HG02973 (cell line): ENCODE results near the gene MZT2B.
"Not testable (repeated sequence)": the region's sequence is repeated elsewhere in the genome, so short reads cannot be mapped to it uniquely, and the experiment has no call there.

ENCODE experiments used
- ATAC-seq: cut with Tn5 transposase; IDR thresholded peaks from one replicate; pipeline ENCODE4 v1.9.1; 2021; ENCODE audit warnings: moderate library complexity; ENCODE audit not compliant: unreplicated experiment

MZT2B gene

GRCh38 chr2:130202518-130202917, 20.5 kb downstream of the MZT2B start:
- ATAC-seq = not testable (repeated sequence)

GRCh38 chr2:130203150-130203549, 21.1 kb downstream of the MZT2B start:
- ATAC-seq = not testable (repeated sequence)

DNA sequence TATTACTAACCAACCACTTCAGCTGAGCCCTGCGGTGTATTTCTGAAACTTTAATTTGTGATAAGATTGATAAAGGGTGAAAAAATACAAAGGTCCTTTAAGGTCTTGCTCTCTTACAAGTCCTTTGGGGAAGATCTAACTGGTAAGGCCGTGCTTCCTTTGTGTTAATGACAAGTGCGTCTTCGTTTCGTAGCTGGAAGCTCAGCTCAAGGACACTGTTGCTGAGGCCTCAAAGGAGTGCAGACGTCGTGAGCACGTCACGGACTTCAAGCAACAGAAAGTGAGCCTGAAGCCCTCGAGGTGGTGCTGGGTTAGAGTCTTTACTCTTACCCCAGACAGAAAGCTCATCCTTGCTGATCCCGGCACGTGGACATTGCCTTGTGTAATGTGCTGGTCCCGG, 25.0 kb downstream of the MZT2B start:
- ATAC-seq = not testable (repeated sequence)

DNA sequence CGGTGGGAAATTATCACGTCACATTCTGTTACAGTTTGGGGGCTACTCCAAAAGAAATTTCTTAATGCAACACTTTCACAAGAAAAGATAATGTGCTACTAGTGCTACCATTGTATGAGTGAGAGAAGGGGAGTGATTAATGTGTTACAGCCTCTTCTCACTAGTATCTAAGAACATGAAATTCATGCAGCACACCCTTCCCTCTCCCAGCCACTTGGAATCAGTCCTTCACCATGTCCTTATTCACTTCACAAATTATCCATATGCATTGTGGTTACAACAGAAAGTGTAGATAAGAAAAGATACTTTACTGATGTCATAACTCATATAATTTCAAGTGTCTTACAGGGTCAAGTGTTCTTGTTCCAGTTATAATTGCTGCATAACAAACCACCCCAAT, 37.1 kb downstream of the MZT2B start:
- ATAC-seq = not testable (repeated sequence)

DNA sequence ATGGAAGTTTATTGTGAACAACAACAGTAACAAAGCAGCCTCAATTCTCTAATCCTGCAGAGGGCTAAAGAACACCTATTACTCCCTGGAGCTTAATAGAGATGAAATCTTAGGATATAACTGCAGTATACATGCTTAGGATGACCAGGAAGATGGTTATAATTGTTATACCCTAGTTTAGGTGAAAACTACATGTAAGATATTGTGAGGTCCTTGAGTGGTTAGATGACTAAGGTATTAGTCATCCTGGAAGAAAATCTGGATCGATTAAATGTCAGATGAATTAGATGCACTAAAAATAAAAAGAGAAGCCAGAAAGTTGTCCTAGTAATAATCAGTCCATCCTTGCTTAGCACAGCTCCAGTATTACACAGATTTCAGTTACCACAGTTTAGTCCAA, 38.4 kb downstream of the MZT2B start:
- not testable (repeated sequence) for ATAC-seq

- peak; percentile 93 for ATAC-seq
Observed at GRCh38 chr2:130222523-130222922, 40.5 kb downstream of the MZT2B start.

DNA sequence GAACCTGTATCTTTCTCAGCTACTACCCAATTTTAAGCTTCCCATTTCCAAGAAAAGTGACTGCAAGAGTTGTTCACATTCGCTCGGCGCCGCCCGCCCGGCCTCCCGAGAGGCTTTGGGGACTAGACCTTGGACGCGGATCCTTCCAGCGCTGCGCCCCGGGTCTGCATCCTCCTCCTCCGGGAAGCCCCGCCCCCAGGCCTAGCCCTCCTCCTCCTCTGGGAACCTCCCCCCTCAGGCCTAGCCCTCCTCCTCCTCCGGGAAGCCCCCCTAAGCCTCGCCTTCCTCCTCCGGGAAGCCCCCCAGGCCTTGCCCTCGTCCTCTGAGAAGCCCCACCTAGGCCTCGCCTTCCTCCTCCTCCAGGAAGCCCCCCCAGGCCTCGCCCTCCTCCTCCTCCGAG, 45.9 kb downstream of the MZT2B start:
- not testable (repeated sequence) for ATAC-seq

DNA sequence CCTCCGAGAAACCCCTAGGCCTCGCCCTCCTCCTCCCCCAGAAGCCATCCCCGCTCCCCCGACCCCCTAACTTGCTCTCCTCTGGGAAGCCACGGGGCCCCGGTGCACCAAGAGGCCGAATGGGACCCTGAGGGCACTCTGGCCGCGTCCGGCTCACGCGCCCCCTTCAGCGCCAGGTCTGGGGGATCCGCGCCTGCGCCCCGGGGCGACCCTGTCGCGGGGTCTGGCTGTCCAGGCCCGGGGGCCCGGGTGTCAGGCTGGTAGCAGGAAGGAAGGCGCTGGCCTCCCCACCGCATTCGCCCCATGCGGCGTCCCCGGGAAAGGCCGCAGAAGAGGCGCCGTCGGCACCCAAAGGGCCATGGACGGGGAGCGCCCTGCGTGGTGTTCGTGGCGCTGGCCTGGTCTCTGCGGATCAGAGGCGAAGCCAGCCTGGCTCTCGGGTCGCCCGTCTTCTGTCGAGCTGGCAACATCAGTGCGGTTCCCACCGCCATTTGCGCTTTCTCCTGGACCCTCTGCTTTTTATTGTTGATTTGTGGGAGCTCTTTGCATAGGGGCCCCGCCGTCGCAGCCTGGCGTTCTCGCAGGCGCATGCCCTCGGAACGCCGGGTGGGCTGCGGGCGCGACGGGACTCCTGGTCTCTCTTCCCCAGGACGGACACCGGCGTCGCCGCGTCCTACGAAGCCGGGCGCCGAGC, 46.6 kb downstream of the MZT2B start:
- not testable (repeated sequence) for ATAC-seq

GRCh38 chr2:130229161-130229510, 47.1 kb downstream of the MZT2B start:
- ATAC-seq = not testable (repeated sequence)

- ATAC-seq = not testable (repeated sequence)
Observed at GRCh38 chr2:130230376-130230775, 48.3 kb downstream of the MZT2B start.

GRCh38 chr2:130230907-130231306, 48.8 kb downstream of the MZT2B start:
- ATAC-seq = not testable (repeated sequence)

DNA sequence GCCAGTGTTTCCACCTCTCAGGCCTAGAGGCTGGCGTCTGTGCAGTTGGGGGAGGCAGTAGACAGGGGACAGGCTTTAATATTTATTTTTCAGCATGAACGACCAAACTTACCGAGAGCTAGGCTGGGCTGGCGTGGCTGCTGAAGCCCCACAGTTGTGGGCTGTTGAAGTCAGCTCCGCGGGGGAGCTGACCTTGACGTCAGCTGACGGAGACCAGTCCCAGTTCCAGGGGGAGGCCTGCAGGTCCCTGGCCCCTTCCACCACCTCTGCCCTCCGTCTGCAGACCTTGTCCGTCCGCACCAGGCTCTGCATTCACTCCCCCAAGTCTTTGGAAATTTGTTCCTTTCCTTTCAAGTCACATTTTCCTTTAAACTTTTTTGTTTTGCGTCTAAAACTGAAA, 49.6 kb downstream of the MZT2B start:
- no peak for ATAC-seq

DNA sequence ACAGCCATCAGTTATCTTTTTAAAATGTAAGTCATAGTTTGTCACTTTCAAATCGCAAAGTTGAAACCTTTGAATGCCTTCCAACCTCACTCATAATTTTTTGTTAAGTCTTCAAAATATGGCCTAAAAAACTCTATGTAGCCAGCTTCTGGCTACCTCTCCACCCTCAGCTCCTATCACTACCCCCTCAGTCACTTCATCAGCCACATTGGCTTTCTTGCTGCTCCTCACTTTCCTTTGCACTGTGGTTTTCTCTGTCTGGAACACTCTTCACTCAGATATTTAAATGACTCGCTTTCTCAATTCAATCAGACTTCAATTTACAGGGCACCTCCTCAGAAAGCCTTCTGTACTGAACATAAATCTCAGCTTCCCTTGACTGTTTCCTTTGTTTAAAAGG, 51.0 kb downstream of the MZT2B start:
- ATAC-seq = not testable (repeated sequence)

GRCh38 chr2:130239581-130239980, 57.5 kb downstream of the MZT2B start:
- ATAC-seq = not testable (repeated sequence)
